HL-60/S4 treated with retinoic acid at 250 ng/mL for 4 days and 3 days (cell line): Measurements from ENCODE around the gene ULK3.

Source experiments
- in situ Hi-C: fragments of 300-500 bp; cut with MboI; formaldehyde crosslinking; loops from 2 replicates; pipeline ENCODE4 v1.7.0; 2022; ENCODE audit warnings: low sequenced_read_pairs

The ULK3 gene

DNA sequence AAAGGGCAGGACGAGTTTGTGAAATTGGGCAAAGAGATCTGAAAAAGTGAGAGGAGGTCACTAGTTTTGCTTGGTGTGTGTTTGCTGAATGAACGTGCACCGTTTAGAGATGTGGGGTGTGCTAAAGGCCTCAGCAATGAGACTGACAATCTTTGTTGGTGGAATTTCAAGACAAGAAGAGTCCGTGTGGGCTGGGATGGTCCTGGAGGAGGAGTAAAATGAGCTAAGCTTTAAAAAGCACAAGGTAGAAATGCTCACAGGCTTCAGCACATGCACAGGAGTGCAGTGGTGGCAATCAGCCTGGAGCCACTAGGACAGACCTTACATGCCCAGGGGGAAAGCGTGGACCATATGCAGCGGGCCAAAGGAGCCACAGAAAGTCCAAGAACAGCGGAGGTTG lies 18.0 kb downstream of the ULK3 start:
- in situ Hi-C loops = no loop called here

DNA sequence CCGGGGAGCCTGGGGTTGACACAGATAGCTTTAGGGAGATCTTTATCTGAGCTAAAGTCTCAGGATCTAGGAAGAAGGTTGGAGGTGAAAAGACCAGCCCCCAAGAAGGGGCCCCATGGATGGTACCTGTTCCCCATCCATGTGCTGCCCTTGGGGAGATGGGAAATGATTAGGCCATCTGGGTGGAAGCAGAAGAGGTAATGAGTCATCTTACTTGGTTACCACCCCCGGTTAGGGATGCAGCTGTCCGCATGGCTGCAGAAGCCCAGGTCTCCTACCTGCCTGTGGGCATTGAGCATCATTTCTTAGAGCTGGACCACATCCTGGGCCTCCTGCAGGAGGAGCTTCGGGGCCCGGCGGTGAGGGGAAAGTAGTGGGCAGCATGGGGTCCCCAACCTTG lies 19.6 kb downstream of the ULK3 start:
- in situ Hi-C loops = no loop called here

DNA sequence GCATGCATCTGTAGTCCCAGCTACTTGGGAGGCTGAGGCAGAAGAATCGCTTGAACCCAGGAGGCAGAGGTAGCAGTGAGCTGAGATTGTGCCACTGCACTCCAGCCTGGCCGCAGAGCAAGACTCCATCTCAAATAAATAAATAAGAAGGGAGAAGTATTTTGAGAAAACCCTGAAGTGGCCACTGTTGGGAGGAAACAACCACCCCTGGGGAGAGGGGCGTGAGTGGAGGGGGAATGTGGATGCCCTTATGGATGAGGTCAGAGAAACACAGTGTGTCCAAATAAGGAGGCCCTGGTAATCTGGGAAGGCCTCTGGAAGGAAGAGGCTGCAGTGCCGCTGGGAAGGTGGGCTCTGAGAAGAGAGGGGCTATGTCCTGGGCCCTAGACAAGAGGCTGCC lies 20.7 kb downstream of the ULK3 start:
- in situ Hi-C loops = no loop called here

DNA sequence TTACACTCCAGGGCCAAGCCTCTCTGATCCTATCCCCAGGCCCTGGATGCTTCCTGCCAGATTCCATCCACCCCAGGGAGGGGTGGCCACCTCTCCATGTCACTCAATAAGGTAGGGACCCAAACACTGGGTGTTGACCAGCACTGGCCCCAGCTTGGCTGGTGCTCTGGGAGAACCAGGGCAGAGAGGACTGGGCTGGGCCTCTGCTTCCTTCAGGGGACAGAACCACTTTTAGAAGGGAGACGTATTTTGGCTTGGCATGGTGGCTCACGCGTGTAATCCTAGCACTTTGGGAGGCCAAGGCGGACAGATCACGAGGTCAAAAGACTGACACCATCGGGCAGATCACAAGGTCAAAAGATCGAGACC lies 21.2 kb downstream of the ULK3 start:
- in situ Hi-C loops = no loop called here

DNA sequence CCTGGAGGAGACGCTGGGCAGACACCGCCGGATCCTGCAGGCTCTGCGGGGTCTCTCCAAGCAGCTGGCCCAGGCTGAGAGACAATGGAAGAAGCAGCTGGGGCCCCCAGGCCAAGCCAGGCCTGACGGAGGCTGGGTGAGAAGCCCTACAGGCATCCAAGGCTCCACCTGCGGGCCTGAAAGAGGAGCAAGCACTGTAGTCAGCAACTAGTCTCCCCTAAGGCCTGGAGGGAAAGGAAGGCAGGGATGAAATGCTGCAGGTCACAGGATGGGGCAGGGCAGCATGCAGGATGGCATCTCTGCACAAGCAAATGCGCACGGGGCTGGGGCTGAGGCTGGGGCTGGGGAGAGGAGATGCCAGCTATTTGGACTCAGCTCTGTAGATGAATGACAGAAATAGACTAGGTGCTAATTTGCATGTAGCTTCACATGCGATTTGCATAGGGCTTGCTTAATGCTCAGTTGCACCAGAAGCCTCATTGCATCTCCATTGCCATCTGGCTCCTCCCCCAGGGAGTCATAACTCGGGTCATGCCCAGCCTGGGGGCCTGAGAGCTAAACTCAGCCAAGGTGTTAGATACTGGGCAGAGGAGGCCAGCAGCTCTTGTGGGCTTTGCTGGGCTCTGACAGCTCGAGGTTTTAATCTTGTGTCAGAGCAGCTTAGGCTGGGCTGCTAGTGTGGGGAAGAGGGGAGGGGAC lies 21.7 kb downstream of the ULK3 start:
- in situ Hi-C loops = no loop called here

DNA sequence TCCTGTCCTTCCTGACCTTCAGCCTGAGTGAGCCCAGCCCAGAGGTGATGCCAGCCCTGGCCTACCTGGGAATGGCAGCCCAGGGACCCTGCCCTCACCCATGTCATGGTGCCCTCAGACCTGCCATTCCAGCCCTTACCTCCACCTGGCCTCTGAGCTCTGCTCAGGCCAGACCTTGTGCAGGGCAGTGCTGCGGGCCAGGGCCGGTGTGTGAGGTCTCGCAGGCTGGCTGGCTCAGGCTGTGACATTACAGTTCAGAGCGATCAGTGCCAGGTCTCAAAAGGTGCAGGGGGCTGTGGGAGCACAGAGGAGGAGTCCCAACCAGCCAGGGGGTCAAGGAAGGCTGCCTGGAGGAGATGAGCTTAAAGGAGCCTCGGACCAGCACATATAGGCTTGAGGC lies 22.9 kb downstream of the ULK3 start:
- in situ Hi-C loops = no loop called here

DNA sequence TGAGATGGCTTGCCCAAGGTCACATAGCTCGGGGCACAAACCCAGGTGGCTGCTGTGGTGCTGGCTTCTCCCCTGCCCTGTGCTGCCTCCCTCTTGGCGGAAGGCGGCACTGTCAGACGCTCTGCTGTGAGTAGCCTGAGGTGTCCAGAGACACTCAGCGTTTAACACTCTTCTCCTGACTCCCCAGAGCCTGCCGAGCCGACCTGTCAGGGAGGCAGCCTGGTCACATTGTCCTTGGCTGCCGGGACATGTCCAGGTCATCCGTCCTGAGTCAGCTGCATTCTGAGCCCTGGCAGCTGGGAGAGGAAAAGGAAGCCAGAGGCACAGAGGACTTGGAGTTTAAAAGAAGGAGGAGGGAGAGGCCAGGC lies 25.6 kb downstream of the ULK3 start:
- in situ Hi-C loops = no loop called here

DNA sequence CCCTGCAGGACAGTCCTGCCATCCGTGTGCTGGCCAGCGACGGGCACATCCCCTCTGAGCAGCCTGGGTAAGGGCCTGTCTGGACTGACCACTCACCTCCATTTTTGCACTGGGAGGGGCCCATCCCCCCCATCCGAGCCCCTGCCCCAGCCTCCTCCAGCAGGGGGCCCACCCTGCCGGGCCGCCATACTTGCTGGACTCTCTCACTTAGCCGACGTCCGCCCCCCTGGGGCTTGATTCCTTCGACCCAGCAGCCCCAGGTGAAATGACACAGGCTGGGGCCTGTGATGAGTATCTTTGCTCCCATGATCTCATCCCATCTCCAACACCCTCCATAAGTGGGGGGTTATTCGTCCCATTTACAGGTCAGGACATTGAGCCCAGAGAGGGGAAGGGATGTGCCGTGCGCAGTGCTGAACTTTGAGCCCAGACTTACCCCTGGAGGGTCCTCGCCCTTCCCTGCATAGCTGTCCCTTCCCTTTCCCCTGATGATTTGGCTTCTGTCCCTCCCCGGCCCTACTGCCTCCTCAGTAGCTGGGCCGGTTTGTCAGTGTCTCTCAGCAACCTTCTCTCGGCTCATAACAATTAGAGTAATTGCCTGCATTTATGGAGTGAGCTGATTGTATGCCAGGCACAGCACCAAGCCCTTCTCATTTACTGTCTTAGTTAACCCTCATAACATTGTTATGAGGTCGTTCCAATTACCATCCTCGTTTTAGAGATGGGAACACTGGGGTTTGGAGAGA lies 26.2 kb downstream of the ULK3 start:
- in situ Hi-C loops = no loop called here

DNA sequence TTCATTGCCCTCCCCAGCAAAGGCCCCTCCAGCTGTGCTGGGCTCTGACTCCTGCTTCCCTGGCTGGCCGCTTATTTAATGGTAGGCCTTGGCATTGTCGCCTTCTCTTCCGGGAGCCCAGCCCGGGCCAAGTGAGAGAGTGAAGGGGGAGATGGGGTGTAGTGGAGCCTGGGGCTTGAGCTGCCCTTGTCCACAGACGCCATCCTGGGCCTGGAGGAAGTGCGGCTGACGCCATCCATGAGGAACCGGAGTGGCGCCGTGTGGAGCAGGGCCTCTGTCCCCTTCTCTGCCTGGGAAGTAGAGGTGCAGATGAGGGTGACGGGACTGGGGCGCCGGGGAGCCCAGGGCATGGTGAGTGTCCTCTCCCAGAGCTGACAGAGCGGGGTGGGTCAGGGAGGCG lies 27.0 kb downstream of the ULK3 start:
- in situ Hi-C loops = no loop called here

DNA sequence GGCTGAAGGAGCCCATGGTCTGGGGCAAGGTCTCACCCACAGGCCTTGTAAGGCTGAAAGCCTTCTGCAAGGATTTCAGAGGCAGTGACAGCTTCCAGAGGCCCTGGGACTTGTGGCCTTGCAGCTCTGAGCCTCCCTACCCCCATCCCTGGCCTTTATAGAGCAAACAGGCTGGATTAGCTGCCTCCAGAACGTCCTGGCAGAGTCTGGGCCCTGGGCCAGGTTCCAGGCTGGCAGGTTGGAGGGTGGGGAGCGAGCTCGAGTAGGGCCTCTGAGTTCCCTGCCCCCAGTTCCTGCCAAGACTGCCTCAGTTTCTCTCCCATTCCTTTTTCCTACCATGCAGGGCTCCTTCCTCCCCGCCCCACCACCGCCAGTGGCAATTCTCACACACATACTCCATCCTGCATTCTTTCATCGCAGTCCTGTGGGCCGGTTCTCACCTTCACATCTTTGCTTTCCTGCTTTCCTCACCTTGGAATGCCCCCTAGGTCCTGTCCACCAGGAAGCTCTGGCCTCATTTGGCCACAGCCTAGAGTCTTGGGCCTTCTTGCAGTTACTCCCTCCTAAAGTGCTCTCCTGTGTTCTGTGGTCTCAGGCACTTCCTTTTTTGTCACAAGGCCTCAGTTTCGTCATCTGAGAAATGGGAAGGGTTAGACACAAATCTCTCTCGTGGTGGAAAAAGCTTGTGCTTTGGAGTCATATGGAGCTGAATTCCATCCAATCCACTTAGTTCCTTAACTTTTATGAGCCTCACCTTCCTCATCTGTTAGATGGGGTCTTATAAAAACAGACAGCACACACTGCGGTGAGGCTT lies 27.6 kb downstream of the ULK3 start:
- in situ Hi-C loops = no loop called here

DNA sequence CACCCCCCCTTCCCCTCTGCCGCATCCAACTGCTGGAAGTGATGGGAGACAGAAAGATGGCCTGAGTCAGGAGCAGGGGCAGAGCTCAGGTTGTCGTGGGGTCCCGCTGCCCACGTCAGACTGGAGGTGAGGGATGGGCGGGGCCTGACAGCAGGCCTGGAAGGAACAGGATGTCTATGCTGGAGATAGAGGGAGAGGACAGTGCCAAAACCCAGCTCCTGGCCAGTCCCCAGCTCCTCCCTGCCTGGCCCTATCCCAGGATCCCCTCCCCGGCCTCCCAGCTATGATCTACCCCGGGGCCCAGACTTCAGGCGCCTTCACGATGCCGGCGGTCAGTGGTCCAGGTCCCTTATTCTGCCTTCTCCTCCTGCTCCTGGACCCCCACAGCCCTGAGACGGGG lies 30.4 kb downstream of the ULK3 start, which contains the start of gene LMAN1L:
Gene LMAN1L (plus strand): TSS at position 303 of the 400 bp plus-strand sequence. CDS start 20 bp downstream, at position 323.
- in situ Hi-C loops = no loop called here

DNA sequence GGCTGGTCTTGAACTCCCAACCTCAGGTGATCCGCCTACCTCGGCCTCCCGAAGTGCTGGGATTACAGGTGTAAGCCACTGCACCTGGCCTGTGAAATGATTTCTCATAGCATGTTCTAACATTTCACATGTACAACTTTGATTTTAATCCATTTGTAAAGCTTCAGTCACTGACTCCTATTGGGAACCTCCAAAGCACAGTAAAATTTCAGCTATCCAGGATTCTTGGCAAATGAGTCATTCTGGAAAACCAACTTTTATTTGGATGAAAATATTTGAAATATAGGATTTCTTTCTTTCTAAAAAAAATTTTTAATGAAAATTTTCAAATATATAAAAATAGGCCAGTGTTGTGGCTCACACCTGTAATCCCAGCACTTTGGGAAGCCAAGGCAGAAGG lies 33.0 kb downstream of the ULK3 start:
- in situ Hi-C loops = no loop called here

DNA sequence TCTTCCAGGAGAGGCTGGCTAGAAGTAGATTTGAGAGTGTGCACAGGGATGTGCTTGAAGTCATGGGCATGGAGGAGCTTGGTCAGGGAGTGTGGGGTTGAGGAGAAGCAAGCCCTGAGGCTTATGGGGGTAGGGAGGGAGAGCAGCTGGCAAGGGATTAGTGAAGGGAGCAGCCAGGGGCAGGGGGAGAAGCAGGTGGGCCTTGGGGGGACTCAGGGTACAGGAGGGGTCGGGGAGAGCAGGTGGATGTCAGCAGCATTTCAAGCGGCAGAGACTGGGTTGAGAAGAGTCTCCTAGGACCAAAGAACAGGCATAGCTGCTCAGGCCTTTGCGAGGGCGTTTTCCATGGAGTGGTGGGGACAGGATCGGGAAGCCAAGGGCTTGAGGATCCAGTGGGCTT lies 33.7 kb downstream of the ULK3 start:
- in situ Hi-C loops = no loop called here

DNA sequence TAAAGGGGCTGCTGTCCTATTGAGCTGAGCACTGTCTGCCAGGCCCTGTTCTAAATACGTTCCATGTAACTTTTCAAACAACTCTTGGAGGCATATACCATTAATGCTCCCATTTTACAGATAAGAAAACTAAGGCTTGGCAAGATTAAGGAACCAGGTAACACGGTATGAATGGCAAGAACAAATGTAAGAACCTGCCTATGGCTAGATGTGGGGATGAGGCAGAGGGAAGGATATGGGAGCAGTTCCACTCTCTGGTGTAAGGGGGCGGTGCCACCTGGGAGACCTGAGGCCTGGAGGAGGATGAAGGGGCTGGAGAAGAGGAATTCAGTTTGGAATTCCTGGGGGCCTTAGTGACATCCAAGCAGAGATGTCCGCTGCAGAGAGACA lies 34.1 kb downstream of the ULK3 start:
- in situ Hi-C loops = no loop called here

DNA sequence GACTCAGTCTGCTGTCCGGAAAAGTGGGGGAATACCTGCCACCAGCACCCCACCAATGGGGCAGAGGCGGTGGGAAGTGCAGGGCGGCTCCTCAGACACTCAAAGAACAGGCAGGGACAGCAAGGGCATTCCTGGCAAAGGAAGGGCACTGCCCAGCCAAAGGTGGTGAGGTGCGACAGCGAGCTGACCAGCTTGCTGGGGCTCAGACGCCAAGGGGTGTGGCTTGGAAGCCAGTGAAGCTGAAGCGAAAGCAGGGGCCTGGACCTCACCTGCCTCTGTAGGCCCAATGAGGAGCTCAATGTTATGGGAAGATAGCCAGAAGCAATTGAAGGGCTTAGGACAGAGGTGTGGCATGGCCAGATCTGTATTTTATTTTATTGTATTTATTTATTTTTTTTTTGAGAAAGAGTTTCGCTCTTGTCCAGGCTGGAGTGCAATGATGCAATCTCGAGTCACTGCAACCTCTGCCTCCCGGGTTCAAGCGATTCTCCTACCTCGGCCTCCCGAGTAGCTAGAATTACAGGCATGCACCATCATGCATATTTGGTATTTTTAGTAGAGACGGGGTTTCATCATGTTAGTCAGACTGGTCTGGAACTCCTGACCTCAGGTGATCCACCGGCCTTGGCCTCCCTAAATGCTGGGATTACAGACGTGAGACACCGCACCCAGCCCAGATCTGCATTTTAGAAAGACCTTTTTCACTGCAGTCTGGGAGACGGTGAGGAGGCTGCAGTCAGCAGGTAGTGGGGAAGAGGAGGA lies 34.7 kb downstream of the ULK3 start:
- in situ Hi-C loops = no loop called here

DNA sequence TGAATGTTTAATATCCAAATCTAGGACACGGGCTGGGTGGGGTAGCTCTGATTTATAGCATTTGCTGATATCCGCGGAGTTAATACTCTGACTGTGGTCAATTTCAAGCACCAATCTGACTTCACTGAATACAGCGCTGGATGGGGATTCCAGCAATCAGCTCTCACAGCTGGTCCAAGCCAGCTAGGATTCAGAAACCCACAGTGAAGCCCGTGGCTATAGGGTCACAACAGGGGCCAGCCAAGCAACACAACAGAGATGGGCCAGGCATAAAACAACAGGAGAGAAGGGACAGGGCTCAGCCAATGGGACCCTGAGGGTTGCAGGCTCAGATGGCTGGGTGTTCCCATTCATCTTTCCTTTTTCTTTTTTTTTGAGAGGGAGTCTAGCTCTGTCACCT lies 35.7 kb downstream of the ULK3 start:
- in situ Hi-C loops = no loop called here

DNA sequence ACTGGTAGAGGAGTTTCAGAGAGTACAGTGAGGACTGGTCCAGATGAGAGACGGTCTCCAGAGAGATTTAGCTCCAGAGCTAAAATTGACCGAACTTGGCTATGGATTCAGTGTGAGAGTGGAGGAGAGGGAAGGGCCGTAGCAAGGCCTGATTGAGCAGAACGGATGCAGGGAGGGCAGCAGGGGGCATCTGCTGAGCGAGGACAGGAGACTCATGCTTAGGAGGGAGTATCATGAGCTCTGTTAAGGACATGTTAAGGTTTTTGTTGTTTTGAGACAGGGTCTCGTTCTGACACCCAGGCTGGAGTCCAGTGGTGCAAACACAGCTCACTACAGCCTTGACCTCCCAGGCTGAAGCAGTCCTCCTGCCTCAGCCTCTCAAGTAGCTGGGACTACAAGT lies 38.0 kb downstream of the ULK3 start:
- in situ Hi-C loops = no loop called here

DNA sequence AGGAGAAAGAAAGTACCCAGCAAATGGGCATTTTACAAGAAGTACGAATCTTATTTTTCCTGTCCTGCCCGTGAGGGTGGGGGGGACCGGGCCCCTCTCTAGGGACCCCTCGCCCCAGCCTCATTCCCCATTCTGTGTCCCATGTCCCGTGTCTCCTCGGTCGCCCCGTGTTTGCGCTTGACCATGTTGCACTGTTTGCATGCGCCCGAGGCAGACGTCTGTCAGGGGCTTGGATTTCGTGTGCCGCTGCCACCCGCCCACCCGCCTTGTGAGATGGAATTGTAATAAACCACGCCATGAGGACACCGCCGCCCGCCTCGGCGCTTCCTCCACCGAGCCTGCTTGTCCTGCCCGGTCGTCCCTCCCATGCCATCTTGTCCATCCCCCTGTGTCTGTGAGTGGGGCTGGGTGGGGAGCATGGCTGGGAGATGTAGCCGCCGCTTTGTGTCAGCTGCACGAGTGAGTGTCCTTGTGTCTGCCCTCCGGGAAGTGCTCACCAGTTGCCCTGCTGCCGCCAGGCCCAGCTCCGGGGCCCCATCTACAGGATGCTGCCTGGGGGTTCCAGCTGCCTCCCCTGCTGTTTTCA lies 40.0 kb downstream of the ULK3 start:
- in situ Hi-C loops = no loop called here

DNA sequence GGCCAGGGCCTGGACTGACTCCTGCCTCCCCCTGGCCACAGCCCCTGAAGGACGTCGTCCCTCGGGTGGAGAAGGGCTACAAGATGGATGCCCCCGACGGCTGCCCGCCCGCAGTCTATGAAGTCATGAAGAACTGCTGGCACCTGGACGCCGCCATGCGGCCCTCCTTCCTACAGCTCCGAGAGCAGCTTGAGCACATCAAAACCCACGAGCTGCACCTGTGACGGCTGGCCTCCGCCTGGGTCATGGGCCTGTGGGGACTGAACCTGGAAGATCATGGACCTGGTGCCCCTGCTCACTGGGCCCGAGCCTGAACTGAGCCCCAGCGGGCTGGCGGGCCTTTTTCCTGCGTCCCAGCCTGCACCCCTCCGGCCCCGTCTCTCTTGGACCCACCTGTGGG lies 40.7 kb downstream of the ULK3 start:
- in situ Hi-C loops = no loop called here

DNA sequence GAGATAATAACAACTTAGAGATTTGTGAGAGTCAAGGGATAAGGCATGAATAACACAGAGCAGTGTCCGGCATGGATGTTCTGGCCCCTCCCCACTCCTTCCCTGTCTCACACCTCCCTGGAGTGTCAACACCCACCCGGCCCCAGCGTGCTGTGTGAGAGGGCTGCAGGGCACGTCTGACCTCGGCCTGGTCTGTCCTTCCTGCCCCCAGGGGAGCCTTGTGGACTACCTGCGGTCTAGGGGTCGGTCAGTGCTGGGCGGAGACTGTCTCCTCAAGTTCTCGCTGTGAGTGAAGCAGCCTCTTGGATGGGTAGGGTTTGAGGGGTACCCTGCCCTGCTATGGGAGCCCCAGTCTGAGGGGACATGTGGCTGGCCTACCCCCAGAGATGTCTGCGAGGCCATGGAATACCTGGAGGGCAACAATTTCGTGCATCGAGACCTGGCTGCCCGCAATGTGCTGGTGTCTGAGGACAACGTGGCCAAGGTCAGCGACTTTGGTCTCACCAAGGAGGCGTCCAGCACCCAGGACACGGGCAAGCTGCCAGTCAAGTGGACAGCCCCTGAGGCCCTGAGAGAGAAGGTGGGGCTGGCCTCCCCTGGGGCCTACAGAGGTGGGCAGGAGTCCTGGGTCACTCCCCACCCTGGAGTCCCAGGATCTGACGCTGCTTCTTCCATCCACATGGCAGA lies 41.5 kb downstream of the ULK3 start:
- in situ Hi-C loops = no loop called here
